ENCODE data around the gene HEPACAM.

HEPACAM gene

DNA sequence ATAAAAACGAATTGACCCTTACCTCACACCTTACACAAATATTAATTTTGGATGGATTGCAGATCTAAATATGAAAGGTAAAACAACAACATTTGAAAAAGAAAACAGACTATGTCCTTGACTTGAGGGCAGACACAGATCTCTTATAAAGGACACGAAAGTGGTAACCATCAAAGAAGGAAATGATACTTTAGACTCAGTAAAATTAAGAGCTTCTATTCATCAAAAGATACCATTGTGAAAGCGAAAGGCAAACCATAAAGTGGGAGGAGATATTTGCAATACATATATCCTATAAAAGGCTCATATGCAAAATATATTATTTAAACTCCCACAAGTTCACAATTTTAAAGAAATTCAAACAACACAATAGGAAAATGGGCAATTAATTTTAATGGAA is 5.0 kb downstream of the HEPACAM start:
- Histone ChIP-seq H3K4me3 (ENCODE audit: low read length) (no peak overlapping the region), H3F3A (ENCODE audit: control insufficient read depth, insufficient read depth) (no peaks in the 10 kb centered on the region), H3K4me1 (ENCODE audit: control insufficient read depth, low read length) (no peaks in the 10 kb centered on the region), H3K27ac (ENCODE audit: low read depth, low read length) (no peak overlapping the region), H4K20me1 (ENCODE audit: control insufficient read depth, insufficient read depth, low read depth, low read length) (no peaks in the 10 kb centered on the region), H3K9me2 (replicated peaks; ENCODE audit: control insufficient read depth, low read length) (no peaks in the 10 kb centered on the region), H3K36me3 (ENCODE audit: control insufficient read depth, low read length) (no peaks in the 10 kb centered on the region), H3K27me3 (ENCODE audit: control insufficient read depth, low read length) (peaks cover 5% of the 10 kb centered on the region), H3K79me2 (ENCODE audit: control insufficient read depth, low read length) (no peaks in the 10 kb centered on the region), H3K9me3 (ENCODE audit: control insufficient read depth, insufficient read depth, low read length) (no peaks in the 10 kb centered on the region), H3K4me2 (ENCODE audit: low read length) (no peak overlapping the region)
- TF ChIP-seq, protein P1, sequence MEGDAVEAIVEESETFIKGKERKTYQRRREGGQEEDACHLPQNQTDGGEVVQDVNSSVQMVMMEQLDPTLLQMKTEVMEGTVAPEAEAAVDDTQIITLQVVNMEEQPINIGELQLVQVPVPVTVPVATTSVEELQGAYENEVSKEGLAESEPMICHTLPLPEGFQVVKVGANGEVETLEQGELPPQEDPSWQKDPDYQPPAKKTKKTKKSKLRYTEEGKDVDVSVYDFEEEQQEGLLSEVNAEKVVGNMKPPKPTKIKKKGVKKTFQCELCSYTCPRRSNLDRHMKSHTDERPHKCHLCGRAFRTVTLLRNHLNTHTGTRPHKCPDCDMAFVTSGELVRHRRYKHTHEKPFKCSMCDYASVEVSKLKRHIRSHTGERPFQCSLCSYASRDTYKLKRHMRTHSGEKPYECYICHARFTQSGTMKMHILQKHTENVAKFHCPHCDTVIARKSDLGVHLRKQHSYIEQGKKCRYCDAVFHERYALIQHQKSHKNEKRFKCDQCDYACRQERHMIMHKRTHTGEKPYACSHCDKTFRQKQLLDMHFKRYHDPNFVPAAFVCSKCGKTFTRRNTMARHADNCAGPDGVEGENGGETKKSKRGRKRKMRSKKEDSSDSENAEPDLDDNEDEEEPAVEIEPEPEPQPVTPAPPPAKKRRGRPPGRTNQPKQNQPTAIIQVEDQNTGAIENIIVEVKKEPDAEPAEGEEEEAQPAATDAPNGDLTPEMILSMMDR (IDR thresholded peaks at IDR 0.05; ENCODE audit: low read depth, low read length, poor library complexity, severe bottlenecking): no peak
- TF ChIP-seq EZH2phosphoT487 (IDR thresholded peaks at IDR 0.05; ENCODE audit: borderline replicate concordance, low read length): no peak

DNA sequence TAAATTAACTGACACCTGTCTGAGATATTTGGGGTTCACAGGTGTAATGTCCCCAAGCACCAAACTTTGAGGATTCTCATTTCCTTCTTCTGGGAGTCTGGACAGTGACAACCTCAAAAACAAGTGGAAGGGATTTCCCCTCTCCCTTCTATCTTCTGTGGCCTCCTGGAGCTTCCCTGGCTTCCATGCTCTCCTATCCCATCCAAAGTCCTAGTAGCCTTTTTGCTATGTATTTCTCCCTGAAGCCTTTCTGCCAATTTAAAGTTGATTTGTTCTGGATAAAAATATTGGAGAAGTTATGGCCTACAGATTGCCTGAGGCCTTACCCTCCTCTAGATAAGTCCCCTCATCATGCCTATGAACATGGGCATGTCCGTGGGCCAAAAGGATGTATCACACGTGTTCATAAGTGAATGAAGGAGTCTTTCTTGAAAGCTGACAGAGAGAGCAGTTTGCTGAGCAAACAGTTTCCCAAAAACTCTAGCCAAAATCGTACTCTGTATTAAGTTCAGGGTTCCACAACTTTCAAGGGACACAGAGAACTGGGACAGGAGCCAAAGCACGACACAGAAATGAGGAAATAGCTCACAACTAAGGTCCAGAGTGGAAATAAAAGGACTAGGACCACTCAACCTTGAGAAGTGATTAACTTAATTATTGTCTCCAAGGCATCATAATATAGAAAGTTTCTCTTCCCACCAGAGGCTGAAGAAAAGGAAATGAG is 6.7 kb downstream of the HEPACAM start:
- Histone ChIP-seq H3K9me2 (replicated peaks; ENCODE audit: control insufficient read depth, low read length) (no peaks in the 10 kb centered on the region), H3K36me3 (ENCODE audit: control insufficient read depth, low read length) (no peaks in the 10 kb centered on the region), H3K79me2 (ENCODE audit: control insufficient read depth, low read length) (no peaks in the 10 kb centered on the region), H3K27ac (ENCODE audit: low read depth, low read length) (no peak overlapping the region), H3F3A (ENCODE audit: control insufficient read depth, insufficient read depth) (no peaks in the 10 kb centered on the region), H4K20me1 (ENCODE audit: control insufficient read depth, insufficient read depth, low read depth, low read length) (no peaks in the 10 kb centered on the region), H3K4me2 (ENCODE audit: low read length) (no peak overlapping the region), H3K4me1 (ENCODE audit: control insufficient read depth, low read length) (no peaks in the 10 kb centered on the region), H3K27me3 (ENCODE audit: control insufficient read depth, low read length) (peaks cover 4% of the 10 kb centered on the region; the same call in 1 of the 2 replicates), H3K4me3 (ENCODE audit: low read length) (no peak overlapping the region), H3K9me3 (ENCODE audit: control insufficient read depth, insufficient read depth, low read length) (no peaks in the 10 kb centered on the region)
- no peak for TF ChIP-seq EZH2phosphoT487 (IDR thresholded peaks at IDR 0.05; ENCODE audit: borderline replicate concordance, low read length)
- TF ChIP-seq, protein P1 (IDR thresholded peaks at IDR 0.05; ENCODE audit: low read depth, low read length, poor library complexity, severe bottlenecking): no peak

DNA sequence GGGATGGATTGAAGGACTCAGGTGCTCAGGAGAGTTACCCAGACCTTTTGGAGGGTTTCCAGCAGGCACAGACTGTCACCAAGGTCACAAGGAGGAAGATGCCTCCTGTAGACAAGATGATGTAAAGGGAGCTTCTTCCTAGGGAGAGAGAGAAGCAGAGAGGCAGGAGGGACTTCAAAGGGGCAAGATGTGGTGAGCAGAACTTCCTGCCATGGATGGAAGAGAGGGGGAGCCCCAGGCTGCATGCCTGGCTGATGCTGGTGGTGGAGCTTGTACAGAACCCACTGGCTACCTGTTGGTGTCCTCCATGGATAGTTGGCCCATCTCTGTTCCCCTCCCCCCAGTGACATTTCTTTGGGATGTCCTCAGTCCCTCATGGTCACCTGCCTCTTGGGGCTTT is 12.6 kb downstream of the HEPACAM start:
- Histone ChIP-seq H3K4me1 (ENCODE audit: control insufficient read depth, low read length) (no peaks in the 10 kb centered on the region), H3K79me2 (ENCODE audit: control insufficient read depth, low read length) (no peaks in the 10 kb centered on the region), H3K27ac (ENCODE audit: low read depth, low read length) (no peak overlapping the region), H3K4me2 (ENCODE audit: low read length) (no peak overlapping the region), H3F3A (ENCODE audit: control insufficient read depth, insufficient read depth) (no peaks in the 10 kb centered on the region), H3K9me2 (replicated peaks; ENCODE audit: control insufficient read depth, low read length) (no peaks in the 10 kb centered on the region), H3K4me3 (ENCODE audit: low read length) (no peak overlapping the region), H3K36me3 (ENCODE audit: control insufficient read depth, low read length) (no peaks in the 10 kb centered on the region), H3K9me3 (ENCODE audit: control insufficient read depth, insufficient read depth, low read length) (no peaks in the 10 kb centered on the region), H3K27me3 (ENCODE audit: control insufficient read depth, low read length) (peaks cover under 1% of the 10 kb centered on the region; the same call in 1 of the 2 replicates), H4K20me1 (ENCODE audit: control insufficient read depth, insufficient read depth, low read depth, low read length) (no peaks in the 10 kb centered on the region)
- TF ChIP-seq EZH2phosphoT487 (IDR thresholded peaks at IDR 0.05; ENCODE audit: borderline replicate concordance, low read length): no peak
- TF ChIP-seq, protein P1 (IDR thresholded peaks at IDR 0.05; ENCODE audit: low read depth, low read length, poor library complexity, severe bottlenecking): no peak
